Measurements from ENCODE around the gene KRT6A. TPM values are rescaled to one million over a fixed set of nuclear protein-coding genes. Genes with fewer than 3 reads are reported as not detected.

Gene KRT6A
- total and polyA plus RNA-seq, 2 experiments from 2014 or later, result not detected

DNA sequence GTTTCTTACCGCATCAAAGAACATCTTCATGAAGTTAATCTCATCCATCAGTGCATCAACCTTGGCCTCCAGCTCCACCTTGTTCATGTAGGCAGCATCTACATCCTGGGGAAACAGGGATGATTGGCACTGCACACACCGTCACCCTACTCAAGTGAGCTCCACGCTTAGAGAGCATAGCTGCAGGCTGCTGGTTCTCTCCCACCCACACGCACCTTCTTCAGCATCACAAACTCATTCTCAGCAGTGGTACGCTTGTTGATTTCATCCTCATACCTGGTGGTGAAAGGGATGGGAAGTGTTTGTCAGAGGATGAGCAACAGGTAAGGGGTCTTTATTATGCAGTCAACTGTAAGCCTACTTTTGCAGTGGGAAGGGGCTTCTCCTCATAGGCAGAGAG lies 24.8 kb upstream of the KRT6A start:
- H3K27ac ChIP-seq, result no peak overlapping the region
- TF ChIP-seq EZH2 (IDR thresholded peaks at IDR 0.05; ENCODE audit: insufficient read depth, poor library complexity, severe bottlenecking) (no peak), EZH2phosphoT487 (IDR thresholded peaks at IDR 0.05; ENCODE audit: insufficient read depth, low read depth) (no peak)
- no peaks in the 10 kb centered on the region for H3K9me3 ChIP-seq (ENCODE audit: low read depth)
- H3K79me2 ChIP-seq (ENCODE audit: insufficient read depth), result no peaks in the 10 kb centered on the region
- peaks cover 44% of the 10 kb centered on the region for H3K27me3 ChIP-seq (replicated peaks; ENCODE audit: insufficient read depth)
- H3F3A ChIP-seq (ENCODE audit: insufficient read depth), result no peaks in the 10 kb centered on the region
- H3K4me1 ChIP-seq (ENCODE audit: insufficient read depth), result no peaks in the 10 kb centered on the region
- WGBS, 2 experiments (ENCODE audit: low coverage in 1 of 2, low lambda C conversion rate in 2 of 2, missing lambda C conversion rate in 2 of 2), result 81 to 83% methylated on average over 5 of the region's 5 CpGs
- H4K20me1 ChIP-seq (ENCODE audit: insufficient read depth), result no peaks in the 10 kb centered on the region
- no peaks in the 10 kb centered on the region for H3K9me2 ChIP-seq (ENCODE audit: insufficient read depth)
- no peak for DNase-seq
- H3K4me3 ChIP-seq, result no peak overlapping the region
- no peak overlapping the region for H2AFZ ChIP-seq
- in situ Hi-C loops (cut with MboI), result no loop called here
- H3K36me3 ChIP-seq (ENCODE audit: low read depth), result no peaks in the 10 kb centered on the region
- no peak overlapping the region for H3K9ac ChIP-seq
- no peak overlapping the region for H3K4me2 ChIP-seq (ENCODE audit: unreplicated experiment)

DNA sequence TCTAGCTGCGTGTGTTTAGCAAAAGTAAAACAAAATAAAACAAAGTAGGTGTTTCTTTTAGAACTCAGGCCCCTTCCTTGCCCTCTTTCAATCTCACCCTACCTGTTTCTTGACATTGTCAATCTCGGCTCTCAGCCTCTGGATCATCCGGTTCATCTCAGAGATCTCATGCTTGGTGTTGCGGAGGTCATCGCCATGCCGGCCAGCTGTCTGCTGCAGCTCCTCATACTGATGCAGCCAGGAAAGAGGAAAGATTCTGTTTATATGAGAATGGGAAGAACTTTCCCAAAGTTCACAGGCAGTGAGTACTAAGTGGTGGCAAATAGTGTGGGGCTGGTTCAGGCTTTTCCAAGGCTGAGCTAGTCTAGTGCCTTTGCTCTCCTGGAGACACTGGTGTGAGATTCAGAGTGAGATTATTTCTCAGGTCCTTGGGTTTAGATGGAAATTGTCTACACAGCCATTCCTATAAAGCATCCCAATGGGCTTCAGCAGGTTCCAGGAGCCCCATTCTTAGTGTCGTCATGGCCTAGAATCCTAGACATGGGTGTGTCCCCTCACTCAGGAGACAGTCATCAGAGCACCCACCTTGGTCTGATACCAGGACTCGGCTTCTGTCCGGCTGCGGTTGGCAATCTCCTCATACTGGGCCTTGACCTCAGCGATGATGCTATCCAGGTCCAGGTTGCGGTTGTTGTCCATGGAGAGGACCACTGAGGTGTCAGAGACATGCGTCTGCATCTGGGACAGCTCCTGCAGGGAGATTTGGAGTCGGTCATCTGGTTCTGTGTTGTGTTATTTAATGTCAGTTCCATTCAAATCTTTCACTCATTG lies 24.2 kb upstream of the KRT6A start:
- H3K4me3 ChIP-seq, result no peak overlapping the region
- no peak overlapping the region for H3K9ac ChIP-seq
- no peak overlapping the region for H2AFZ ChIP-seq
- no peak for DNase-seq
- H3K27me3 ChIP-seq (replicated peaks; ENCODE audit: insufficient read depth), result peaks cover 49% of the 10 kb centered on the region
- TF ChIP-seq EZH2 (IDR thresholded peaks at IDR 0.05; ENCODE audit: insufficient read depth, poor library complexity, severe bottlenecking) (no peak), EZH2phosphoT487 (IDR thresholded peaks at IDR 0.05; ENCODE audit: insufficient read depth, low read depth) (no peak)
- no peaks in the 10 kb centered on the region for H3K9me3 ChIP-seq (ENCODE audit: low read depth)
- 86 to 89% methylated on average over 14 of the region's 14 CpGs for WGBS, 2 experiments (ENCODE audit: low coverage in 1 of 2, low lambda C conversion rate in 2 of 2, missing lambda C conversion rate in 2 of 2)
- in situ Hi-C loops (cut with MboI), result no loop called here
- H3F3A ChIP-seq (ENCODE audit: insufficient read depth), result no peaks in the 10 kb centered on the region
- no peaks in the 10 kb centered on the region for H3K4me1 ChIP-seq (ENCODE audit: insufficient read depth)
- no peak overlapping the region for H3K4me2 ChIP-seq (ENCODE audit: unreplicated experiment)
- H3K36me3 ChIP-seq (ENCODE audit: low read depth), result no peaks in the 10 kb centered on the region
- no peaks in the 10 kb centered on the region for H3K79me2 ChIP-seq (ENCODE audit: insufficient read depth)
- H3K27ac ChIP-seq, result no peak overlapping the region
- no peaks in the 10 kb centered on the region for H3K9me2 ChIP-seq (ENCODE audit: insufficient read depth)
- H4K20me1 ChIP-seq (ENCODE audit: insufficient read depth), result no peaks in the 10 kb centered on the region

DNA sequence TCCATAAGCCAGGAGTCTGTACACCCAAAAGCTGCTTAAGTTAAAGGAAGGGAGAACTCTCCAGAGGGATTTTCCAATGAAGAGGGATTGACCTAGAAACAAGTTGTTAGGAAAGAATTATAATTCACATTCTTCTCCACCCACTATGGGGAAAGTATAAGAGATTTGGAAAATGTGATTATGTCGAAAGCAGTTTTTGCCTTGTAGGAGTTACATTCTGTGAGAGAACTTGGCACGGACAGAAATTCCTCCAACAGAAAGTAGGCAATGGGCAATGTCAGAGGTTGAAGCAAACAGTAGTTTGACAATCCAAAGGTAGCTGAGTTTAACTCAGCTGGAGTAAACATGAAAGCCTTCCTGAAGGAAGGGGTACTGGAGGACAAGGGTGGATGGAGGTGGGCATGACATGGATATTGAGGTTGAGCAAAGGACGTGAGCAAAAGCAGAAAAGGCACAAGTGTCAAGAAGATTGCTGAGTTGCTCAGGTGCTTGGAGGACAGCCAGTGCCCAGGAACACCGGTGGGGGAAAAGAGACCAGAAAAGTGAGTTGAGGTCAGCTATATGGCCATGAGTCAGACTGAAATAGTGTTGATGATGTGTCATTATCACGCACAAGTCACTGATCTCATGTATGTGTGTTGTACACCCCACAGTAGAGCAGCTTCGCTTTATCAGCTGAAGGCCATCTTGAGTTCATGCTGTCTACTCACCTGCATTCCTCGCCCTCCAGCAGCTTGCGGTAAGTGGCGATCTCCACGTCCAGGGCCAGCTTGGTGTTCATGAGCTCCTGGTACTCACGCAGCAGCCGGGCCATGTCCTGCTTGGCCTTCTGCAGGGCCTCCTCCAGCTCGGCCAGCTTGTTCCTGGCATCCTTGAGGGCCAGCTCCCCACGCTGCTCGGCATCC lies 23.1 kb upstream of the KRT6A start:
- Histone ChIP-seq H3K79me2 (ENCODE audit: insufficient read depth) (no peaks in the 10 kb centered on the region), H3K9me2 (ENCODE audit: insufficient read depth) (no peaks in the 10 kb centered on the region), H3K27me3 (replicated peaks; ENCODE audit: insufficient read depth) (peaks cover 49% of the 10 kb centered on the region), H4K20me1 (ENCODE audit: insufficient read depth) (no peaks in the 10 kb centered on the region), H3K4me2 (ENCODE audit: unreplicated experiment) (no peak overlapping the region), H2AFZ (no peak overlapping the region), H3K9ac (no peak overlapping the region), H3K27ac (no peak overlapping the region), H3F3A (ENCODE audit: insufficient read depth) (no peaks in the 10 kb centered on the region), H3K36me3 (ENCODE audit: low read depth) (no peaks in the 10 kb centered on the region), H3K9me3 (ENCODE audit: low read depth) (no peaks in the 10 kb centered on the region), H3K4me1 (ENCODE audit: insufficient read depth) (no peaks in the 10 kb centered on the region), H3K4me3 (no peak overlapping the region)
- DNase-seq, result peak; percentile 55
- in situ Hi-C loops (cut with MboI), result no loop called here
- no peak for TF ChIP-seq EZH2phosphoT487 (IDR thresholded peaks at IDR 0.05; ENCODE audit: insufficient read depth, low read depth)
- WGBS, 2 experiments (ENCODE audit: low coverage in 1 of 2, low lambda C conversion rate in 2 of 2, missing lambda C conversion rate in 2 of 2), result 68 to 73% methylated on average over 15 of the region's 15 CpGs

DNA sequence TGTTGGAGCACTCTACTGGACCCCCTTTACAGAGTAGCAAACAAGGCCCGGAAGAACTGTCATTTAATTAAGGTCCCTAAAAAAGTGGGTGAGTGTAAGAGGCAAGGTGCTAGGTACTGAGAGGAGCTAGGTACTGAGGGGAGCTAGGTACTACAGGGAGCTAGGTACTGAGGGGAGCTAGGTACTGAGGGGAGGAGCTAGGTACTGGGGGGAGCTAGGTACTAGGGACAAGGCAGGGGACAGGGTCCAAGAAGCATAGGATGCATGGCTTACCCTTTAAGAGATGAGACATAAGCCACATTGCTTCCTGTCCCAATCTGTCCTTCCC lies 22.2 kb upstream of the KRT6A start:
- H3K9ac ChIP-seq, result no peak overlapping the region
- DNase-seq, result no peak
- in situ Hi-C loops (cut with MboI), result no loop called here
- H3K79me2 ChIP-seq (ENCODE audit: insufficient read depth), result no peaks in the 10 kb centered on the region
- H3K27me3 ChIP-seq (replicated peaks; ENCODE audit: insufficient read depth), result peaks cover 47% of the 10 kb centered on the region
- TF ChIP-seq EZH2phosphoT487 (IDR thresholded peaks at IDR 0.05; ENCODE audit: insufficient read depth, low read depth), result no peak
- no peak for TF ChIP-seq EZH2 (IDR thresholded peaks at IDR 0.05; ENCODE audit: insufficient read depth, poor library complexity, severe bottlenecking)
- H3K36me3 ChIP-seq (ENCODE audit: low read depth), result no peaks in the 10 kb centered on the region
- no peak overlapping the region for H3K4me3 ChIP-seq
- no peak overlapping the region for H3K4me2 ChIP-seq (ENCODE audit: unreplicated experiment)
- no peak overlapping the region for H3K27ac ChIP-seq
- H3F3A ChIP-seq (ENCODE audit: insufficient read depth), result no peaks in the 10 kb centered on the region
- no peaks in the 10 kb centered on the region for H3K4me1 ChIP-seq (ENCODE audit: insufficient read depth)
- H3K9me2 ChIP-seq (ENCODE audit: insufficient read depth), result no peaks in the 10 kb centered on the region
- H4K20me1 ChIP-seq (ENCODE audit: insufficient read depth), result no peaks in the 10 kb centered on the region
- H2AFZ ChIP-seq, result no peak overlapping the region
- H3K9me3 ChIP-seq (ENCODE audit: low read depth), result no peaks in the 10 kb centered on the region
- WGBS, 2 experiments (ENCODE audit: low coverage in 1 of 2, low lambda C conversion rate in 2 of 2, missing lambda C conversion rate in 2 of 2), result 86 to 92% methylated on average over 1 of the region's 1 CpG

Measured in GM23248 (cell line).